HG02610 (cell line): Measurements from ENCODE around the gene IL17RC.
"Not testable (repeated sequence)": the region's sequence is repeated elsewhere in the genome, so short reads cannot be mapped to it uniquely, and the experiment has no call there.

Experiments used
- ATAC-seq: cut with Tn5 transposase; IDR thresholded peaks from one replicate; pipeline ENCODE4 v1.9.1; 2021; ENCODE audit warnings: mild to moderate bottlenecking, moderate library complexity; ENCODE audit not compliant: unreplicated experiment

Gene IL17RC

GRCh38 chr3:9914011-9914410 is 2.9 kb upstream of the IL17RC start:
- ATAC-seq: no peak

GRCh38 chr3:9914559-9915253 is 2.2 kb upstream of the IL17RC start:
- ATAC-seq: no peak

GRCh38 chr3:9915254-9916141 is 1.4 kb upstream of the IL17RC start:
- no peak for ATAC-seq

- ATAC-seq: no peak
Observed at GRCh38 chr3:9916346-9916733, 558 bp upstream of the IL17RC start.

- ATAC-seq: no peak
Observed at GRCh38 chr3:9917820-9918219, 922 bp downstream of the IL17RC start.

GRCh38 chr3:9918261-9919038 is 1.6 kb downstream of the IL17RC start:
- ATAC-seq: no peak

GRCh38 chr3:9928158-9928557 is 11.3 kb downstream of the IL17RC start:
- no peak for ATAC-seq

GRCh38 chr3:9930804-9931418 is 14.0 kb downstream of the IL17RC start:
- ATAC-seq: no peak

- no peak for ATAC-seq
Observed at GRCh38 chr3:9932535-9932842, 15.6 kb downstream of the IL17RC start.

GRCh38 chr3:9932843-9933560 is 16.1 kb downstream of the IL17RC start:
- ATAC-seq: peak; percentile 71

GRCh38 chr3:9933561-9934234 is 16.8 kb downstream of the IL17RC start, which contains the start of gene CRELD1:
TSS of gene CRELD1 (plus strand) at chr3:9933834. CDS start at chr3:9934439, 605 bp downstream.
- peak; percentile 89 for ATAC-seq

- no peak for ATAC-seq
Observed at GRCh38 chr3:9934235-9934621, 17.3 kb downstream of the IL17RC start.

GRCh38 chr3:9934993-9935392 is 18.1 kb downstream of the IL17RC start:
- no peak for ATAC-seq

- no peak for ATAC-seq
Observed at GRCh38 chr3:9935966-9936510, 19.1 kb downstream of the IL17RC start.

- no peak for ATAC-seq
Observed at GRCh38 chr3:9937486-9938238, 20.8 kb downstream of the IL17RC start.

- no peak for ATAC-seq
Observed at GRCh38 chr3:9938966-9939365, 22.1 kb downstream of the IL17RC start.

GRCh38 chr3:9939906-9940305 is 23.0 kb downstream of the IL17RC start:
- ATAC-seq: not testable (repeated sequence)

- ATAC-seq: no peak
Observed at GRCh38 chr3:9940746-9941145, 23.8 kb downstream of the IL17RC start.

- no peak for ATAC-seq
Observed at GRCh38 chr3:9942164-9942563, 25.3 kb downstream of the IL17RC start.
